Measurements from ENCODE around the gene PHKG1.

GRCh38 chr7:56091591-56091990, 1.2 kb downstream of the PHKG1 start:
- TF ChIP-seq CTCF (IDR thresholded peaks at IDR 0.05) (no peak), POLR2A (IDR thresholded peaks at IDR 0.05) (no peak)
